ENCODE measurements around the gene TPRN.

TPRN gene

GRCh38 chr9:137235424-137236237 lies 35.1 kb upstream of the TPRN start:
- DNase-seq = no peak

GRCh38 chr9:137234758-137235423 lies 34.4 kb upstream of the TPRN start:
- DNase-seq = no peak

DNA sequence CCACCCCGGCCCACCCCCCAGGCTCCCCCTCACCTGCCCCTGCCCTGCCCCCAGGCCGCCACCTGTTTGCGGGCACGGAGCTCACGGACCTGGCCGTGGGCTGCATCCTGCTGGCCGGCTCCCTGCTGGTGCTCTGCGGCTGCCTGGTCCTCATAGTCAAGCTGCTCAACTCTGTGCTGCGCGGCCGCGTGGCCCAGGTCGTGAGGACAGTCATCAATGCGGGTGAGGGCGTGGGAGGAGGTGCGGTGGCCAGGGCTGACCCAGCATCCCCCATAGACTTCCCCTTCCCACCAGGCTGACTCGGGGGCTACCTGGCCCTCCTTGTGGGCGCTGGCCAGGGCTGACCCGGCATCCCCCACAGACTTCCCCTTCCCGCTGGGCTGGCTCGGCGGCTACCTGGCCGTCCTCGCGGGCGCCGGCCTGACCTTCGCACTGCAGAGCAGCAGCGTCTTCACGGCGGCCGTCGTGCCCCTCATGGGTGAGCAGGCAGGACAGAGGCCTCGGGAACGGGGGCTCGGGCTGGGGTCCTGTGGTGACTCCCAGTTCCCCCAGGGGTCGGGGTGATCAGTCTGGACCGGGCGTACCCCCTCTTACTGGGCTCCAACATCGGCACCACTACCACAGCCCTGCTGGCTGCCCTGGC lies 33.6 kb upstream of the TPRN start:
- DNase-seq = no peak

GRCh38 chr9:137233143-137233980 lies 32.8 kb upstream of the TPRN start:
- no peak for DNase-seq

DNA sequence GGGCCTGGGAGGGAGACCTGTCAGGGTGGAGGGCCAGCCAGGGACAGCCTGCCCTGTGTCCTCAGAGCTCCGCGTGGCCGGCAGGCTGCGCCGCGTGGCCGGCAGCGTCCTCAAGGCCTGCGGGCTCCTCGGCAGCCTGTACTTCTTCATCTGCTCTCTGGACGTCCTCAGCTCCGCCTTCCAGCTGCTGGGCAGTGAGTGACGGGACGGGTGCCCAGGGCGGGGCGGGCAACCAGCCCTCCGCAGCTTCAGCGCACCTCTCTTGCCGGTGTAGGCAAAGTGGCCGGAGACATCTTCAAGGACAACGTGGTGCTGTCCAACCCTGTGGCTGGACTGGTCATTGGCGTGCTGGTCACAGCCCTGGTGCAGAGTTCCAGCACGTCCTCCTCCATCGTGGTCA lies 32.0 kb upstream of the TPRN start:
- DNase-seq = no peak

GRCh38 chr9:137232101-137232500 lies 31.6 kb upstream of the TPRN start:
- no peak for DNase-seq

DNA sequence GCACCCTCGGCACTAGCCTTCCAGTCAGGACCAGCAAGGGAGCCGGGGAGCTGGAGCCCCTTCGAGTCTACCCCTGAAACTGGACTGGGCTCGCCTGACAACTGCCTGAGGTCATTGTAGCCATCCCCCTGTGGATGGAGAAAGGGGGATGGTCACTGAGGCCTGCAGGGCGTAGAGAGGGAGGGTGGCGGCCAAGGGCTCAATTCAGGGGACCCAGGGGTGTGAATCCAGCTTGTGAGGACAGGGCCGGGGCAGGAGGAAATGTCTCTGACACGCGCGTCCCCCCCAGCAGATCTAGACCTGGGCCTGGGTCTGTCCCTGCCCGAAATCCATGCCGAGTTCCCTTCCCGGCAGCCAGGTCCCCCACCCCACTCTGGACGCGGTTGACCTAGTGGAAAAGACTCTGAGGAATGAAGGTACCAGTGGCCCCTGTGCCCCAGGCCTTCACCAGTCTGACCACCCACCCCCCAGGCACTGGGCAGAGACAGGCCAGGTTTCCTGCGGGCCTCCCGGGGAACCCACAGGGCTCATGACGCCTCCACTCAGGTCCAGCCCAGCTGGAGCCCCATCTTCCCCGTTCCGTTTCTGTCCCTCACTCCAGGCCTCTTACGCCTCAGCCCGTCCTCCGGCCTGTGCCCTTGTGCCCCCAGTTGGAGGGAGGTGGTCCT lies 31.0 kb upstream of the TPRN start:
- DNase-seq = no peak

DNA sequence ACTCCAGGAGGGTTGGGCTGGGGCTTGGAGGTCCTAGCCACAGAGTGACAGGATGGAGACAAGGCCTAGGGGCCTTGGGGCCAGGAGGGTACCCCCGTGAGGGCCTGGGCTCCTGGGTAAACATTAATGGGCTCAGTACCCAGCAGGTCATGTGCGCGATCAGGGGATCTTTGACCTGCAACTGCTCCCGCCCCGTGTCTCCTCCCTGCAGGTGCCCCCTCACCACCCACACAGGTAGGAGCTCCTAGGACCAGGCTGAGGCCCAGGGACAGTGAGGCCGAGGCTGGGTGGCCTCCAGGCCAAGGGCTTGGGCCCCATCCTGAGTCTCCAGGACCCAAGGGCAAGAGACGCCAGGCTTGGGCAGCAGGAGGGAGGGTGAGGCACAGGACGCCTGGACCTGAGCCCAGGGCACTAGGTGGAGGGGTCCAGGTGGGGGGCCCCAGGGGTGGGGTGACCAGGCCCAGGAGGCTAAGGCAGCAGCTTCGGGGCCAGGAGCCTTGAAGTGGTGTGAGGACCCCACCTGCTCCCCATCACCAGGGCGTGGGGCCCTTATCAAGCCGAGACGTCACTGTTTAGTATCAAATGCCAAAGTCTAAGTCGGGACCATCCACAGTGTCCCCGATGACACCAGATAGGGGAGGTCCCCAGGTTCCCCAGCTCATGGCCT lies 30.3 kb upstream of the TPRN start, which contains the start of gene SLC34A3:
SLC34A3 (plus strand) TSS at position 197 of the 667 bp plus-strand sequence. CDS start 802 bp downstream, outside the sequence.
- no peak for DNase-seq

DNA sequence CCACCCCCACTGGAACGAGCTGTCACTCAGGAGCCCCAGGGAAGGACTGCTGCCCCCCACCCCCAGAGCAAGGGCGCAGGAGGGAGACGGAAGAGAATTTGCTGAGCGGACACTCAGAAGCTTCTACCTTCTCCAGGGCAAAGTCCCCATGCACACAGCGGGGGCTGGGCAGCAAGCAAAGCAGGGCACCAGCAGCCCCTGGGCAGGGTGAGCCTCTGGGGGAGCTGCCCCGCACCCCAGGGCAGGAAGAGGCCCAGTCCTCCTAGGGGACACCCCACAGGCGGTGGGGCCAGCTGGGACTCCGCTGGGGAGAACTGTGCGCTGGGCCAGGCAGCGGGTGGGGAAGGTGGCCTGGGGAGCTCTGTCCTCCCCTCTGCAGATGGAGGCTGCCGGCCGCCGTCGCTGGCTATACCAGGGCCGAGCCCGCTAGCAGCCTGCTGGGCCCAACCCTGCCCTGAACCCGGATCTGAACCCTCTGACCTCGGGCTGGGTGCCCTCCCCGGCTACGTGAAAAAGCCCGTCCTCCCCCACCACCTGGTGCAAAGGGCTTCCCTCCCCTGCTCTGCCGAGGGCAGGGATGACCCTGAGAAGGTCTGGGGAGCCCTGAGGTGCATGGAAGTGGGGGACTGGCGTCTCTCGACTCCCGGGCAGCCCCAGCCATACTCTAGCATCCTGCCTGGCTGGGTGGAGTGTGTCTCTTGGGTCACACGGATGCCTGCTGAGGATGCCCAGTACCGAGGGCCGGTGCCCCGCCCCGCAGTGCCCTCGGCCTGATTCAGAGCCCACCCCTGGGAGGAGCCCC lies 29.6 kb upstream of the TPRN start:
- DNase-seq = no peak

DNA sequence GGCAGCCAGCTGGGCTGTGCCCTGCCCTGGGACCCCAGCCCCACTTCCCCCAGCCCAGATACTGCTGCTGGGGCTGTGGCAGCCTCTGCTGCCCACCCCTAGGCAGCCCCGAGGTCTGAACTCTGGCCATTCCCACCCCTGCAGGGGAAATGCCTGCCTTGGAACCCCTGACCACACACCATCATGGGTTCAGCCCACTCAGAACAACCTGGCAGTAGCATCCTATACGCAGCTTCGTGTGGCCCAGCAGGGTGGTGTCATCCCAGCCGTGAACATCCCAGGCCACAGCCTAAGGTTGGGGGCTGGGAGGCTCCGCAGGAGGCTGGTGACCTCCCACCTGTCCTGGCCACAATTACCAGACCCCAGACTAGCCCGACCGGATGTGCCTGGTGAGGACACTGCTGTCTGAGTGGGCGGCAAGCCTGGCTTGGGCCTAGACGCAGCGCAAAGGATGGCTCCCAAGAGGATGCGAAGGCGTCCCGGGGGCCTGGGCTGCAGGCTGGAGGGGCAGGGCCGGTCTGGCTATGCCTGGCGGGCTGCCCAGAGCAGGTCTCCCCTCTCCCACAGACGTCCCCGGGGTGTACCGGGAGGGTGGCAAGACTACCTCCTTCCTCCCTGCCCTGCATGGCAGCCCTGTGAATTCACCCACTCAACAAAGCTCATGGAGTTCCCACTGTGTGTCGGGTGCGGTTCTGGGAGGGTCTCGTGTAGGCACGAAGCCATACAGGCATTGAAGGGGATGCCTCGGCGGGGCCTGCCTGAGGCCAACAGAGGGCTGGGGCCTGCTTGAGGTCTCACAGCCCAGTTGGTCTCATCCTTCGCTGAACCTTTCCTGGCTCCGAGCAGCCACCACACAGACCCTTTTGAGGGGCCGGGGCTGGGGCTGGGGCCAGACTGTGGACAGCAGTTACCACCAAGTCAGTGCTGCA lies 28.7 kb upstream of the TPRN start:
- no peak for DNase-seq

GRCh38 chr9:137228506-137228967 lies 28.0 kb upstream of the TPRN start:
- no peak for DNase-seq

DNA sequence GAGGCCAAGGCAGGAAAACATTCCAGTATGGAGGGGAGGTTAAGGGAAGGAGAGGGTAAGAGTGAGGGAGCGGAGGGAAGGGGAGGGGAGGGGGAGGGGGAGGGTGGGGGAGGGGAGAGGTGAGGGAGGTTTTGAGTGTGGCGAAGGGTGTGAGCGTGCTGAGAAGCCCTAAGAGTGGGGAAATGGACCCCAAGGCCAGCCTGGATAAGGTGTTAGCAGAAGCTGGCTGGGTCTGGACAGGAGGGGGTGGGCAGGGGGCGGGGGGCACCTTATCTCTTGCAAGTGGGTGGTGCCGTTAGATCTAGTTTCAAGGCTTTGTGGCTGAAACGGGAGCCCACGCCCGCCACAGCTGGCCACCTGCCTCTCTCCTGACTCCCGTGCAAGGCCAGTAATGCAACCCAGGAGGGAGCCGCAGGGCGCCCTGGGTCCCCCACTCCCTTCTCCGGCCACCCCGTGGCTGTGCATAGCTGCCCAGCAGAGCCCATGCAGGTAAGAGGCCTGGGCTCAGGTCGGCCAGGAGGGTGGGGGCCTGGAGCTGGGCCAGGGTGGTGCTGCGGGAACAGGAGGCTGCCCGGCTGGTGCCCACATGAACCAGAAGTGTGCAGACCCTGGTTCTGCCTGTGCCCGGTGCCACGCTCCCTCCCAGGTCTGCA lies 27.4 kb upstream of the TPRN start:
- no peak for DNase-seq

- peak; percentile 68 for DNase-seq
These were observed 26.7 kb upstream of the TPRN start, which contains the start of gene RNF224 for GRCh38 chr9:137227054-137227852. Gene RNF224 (plus strand): TSS chr9:137227502. CDS start chr9:137228336, 834 bp downstream.

- no peak for DNase-seq
These were observed 26.0 kb upstream of the TPRN start for GRCh38 chr9:137226338-137227053.

DNA sequence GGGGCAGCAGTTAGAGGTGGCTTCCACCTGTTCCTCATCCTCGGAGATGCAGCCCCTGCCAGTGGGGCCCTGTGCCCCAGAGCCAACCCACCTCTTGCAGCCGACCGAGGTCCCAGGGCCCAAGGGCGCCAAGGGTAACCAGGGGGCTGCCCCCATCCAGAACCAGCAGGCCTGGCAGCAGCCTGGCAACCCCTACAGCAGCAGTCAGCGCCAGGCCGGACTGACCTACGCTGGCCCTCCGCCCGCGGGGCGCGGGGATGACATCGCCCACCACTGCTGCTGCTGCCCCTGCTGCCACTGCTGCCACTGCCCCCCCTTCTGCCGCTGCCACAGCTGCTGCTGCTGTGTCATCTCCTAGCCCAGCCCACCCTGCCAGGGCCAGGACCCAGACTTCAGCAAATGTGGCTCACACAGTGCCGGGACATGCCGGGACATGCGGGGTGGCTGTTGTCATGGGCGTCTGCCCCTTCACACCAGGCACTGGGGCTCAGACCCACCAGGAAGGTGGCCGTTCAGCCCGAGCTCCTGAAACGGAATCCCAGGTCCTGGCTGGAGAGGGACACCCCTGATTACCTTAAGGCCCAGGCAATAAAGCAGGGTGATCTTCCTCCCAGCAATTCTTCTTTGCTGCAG lies 25.3 kb upstream of the TPRN start:
- no peak for DNase-seq

DNA sequence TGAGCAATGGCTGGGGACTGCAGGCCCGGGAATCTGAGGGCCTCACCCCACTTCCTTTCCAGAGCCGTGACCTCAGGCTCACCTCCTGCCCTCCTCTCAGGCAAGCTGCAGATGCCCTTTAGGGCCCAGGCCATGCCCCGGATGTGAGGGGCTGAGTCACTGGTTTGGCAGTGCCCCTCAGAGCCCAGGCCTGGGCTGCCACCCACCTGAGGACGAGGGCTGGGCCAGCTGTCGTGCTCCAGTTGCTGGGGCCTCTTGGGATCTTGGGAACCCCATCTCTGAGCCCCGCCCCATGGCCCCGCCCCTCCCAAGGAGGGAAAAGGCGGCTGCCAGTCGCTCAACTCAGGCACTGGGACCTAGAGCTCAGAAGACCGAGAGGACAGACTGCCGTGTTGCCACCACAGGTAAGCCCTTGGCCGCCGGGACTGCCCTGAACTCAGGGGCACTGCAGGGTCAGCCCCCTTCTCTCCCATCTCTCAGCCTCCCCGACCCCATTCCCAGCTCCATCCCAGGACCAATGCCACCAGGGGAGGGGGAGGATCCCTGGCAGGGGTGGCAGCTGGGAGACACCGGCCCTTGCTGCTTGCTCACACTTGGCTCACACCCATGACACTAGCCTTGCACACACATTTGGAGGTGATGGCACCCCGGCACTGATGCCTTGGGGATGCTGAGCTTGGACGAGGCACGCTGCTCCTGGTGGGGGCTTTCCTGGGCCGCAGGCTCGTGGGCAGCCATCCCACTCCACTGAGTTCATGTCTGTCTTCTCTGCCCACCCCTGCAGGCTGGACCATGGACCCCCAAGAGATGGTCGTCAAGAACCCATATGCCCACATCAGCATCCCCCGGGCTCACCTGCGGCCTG lies 24.5 kb upstream of the TPRN start, which contains the start of gene CYSRT1:
CYSRT1 (plus strand) TSS at position 345 of the 865 bp plus-strand sequence; CDS start at position 793, 448 bp downstream.
- no peak for DNase-seq

All from NCI-H2029 (cell line).